Eye (tissue), 1 donor: Measurements from ENCODE around the gene HIP1.

Experiments
- DNase-seq: peaks from one replicate; pipeline ENCODE4 v3.0.0-alpha.2; 2015

HIP1 gene

GRCh38 chr7:75667938-75668337 lies 70.8 kb downstream of the HIP1 start:
- no peak for DNase-seq

GRCh38 chr7:75663302-75663907 lies 75.3 kb downstream of the HIP1 start:
- no peak for DNase-seq

GRCh38 chr7:75662579-75663301 lies 76.0 kb downstream of the HIP1 start:
- DNase-seq = no peak

GRCh38 chr7:75660566-75661215 lies 78.0 kb downstream of the HIP1 start:
- no peak for DNase-seq

- no peak for DNase-seq
These were observed 79.9 kb downstream of the HIP1 start for GRCh38 chr7:75658802-75659201.

GRCh38 chr7:75658369-75658768 lies 80.4 kb downstream of the HIP1 start:
- DNase-seq = no peak

- no peak for DNase-seq
These were observed 80.9 kb downstream of the HIP1 start for GRCh38 chr7:75657866-75658265.

- DNase-seq = no peak
These were observed 82.0 kb downstream of the HIP1 start for GRCh38 chr7:75656740-75657139.

- DNase-seq = no peak
These were observed 83.2 kb downstream of the HIP1 start for GRCh38 chr7:75655536-75655935.

GRCh38 chr7:75654855-75655254 lies 83.9 kb downstream of the HIP1 start:
- DNase-seq = no peak

- no peak for DNase-seq
These were observed 85.1 kb downstream of the HIP1 start for GRCh38 chr7:75653651-75654050.

GRCh38 chr7:75652788-75653187 lies 86.0 kb downstream of the HIP1 start:
- DNase-seq = no peak

- peak; percentile 25 for DNase-seq
These were observed 88.1 kb downstream of the HIP1 start for GRCh38 chr7:75650681-75651080.

- no peak for DNase-seq
These were observed 88.7 kb downstream of the HIP1 start for GRCh38 chr7:75650062-75650461.

- peak; percentile 20 for DNase-seq
These were observed 89.3 kb downstream of the HIP1 start for GRCh38 chr7:75649462-75649861.

- DNase-seq = no peak
These were observed 90.9 kb downstream of the HIP1 start for GRCh38 chr7:75647709-75648438.

GRCh38 chr7:75646571-75647102 lies 92.1 kb downstream of the HIP1 start:
- peak; percentile 78 for DNase-seq

GRCh38 chr7:75645570-75645969 lies 93.2 kb downstream of the HIP1 start:
- DNase-seq = no peak

- DNase-seq = no peak
These were observed 94.2 kb downstream of the HIP1 start for GRCh38 chr7:75644589-75644988.

- peak; percentile 67 for DNase-seq
These were observed 95.8 kb downstream of the HIP1 start for GRCh38 chr7:75642810-75643486.

- no peak for DNase-seq
These were observed 98.5 kb downstream of the HIP1 start for GRCh38 chr7:75640201-75640600.

- DNase-seq = no peak
These were observed 98.9 kb downstream of the HIP1 start for GRCh38 chr7:75639886-75640190.
